SK-N-SH treated with all-trans-retinoic acid at 6 μM for 48 hours (cell line): ENCODE data around the gene IP6K3.

Source experiments
- ATAC-seq: fragments of 200-7000 bp; cut with Tn5 transposase; 3 replicates; pipeline ENCODE4 v1.9.1; 2020; ENCODE audit warnings: mild to moderate bottlenecking, moderate library complexity
- ARNTL ChIP-seq: fragments of 450-650 bp; formaldehyde crosslinking; IDR thresholded peaks from 2 replicates; pipeline ENCODE4 v1.5.0; 2020; ENCODE audit warnings: low read depth, mild to moderate bottlenecking, moderate library complexity, borderline replicate concordance
- BACH2 ChIP-seq: fragments of 250-450 bp; sonication (Bioruptor Pico); IDR thresholded peaks from 2 replicates; pipeline ENCODE4 v1.9.0; 2021; ENCODE audit warnings: mild to moderate bottlenecking, borderline replicate concordance
- CREB5 ChIP-seq: fragments of 250-450 bp; sonication (Bioruptor Pico); IDR thresholded peaks from 2 replicates; pipeline ENCODE4 v1.5.1; 2020; ENCODE audit warnings: low read depth, mild to moderate bottlenecking, moderate library complexity
- CSDC2 ChIP-seq: fragments of 250-450 bp; sonication (Bioruptor Pico); IDR thresholded peaks from 2 replicates; pipeline ENCODE4 v1.5.0; 2020; ENCODE audit warnings: mild to moderate bottlenecking, moderate library complexity
- GLIS3 ChIP-seq: fragments of 250-450 bp; sonication (Bioruptor Pico); IDR thresholded peaks from 2 replicates; pipeline ENCODE4 v1.5.0; 2020; ENCODE audit warnings: mild to moderate bottlenecking, moderate library complexity
- OSR1 ChIP-seq: fragments of 250-450 bp; sonication (Bioruptor Pico); IDR thresholded peaks from 2 replicates; pipeline ENCODE4 v1.8.0; 2022; ENCODE audit warnings: moderate library complexity, mild to moderate bottlenecking, inconsistent platforms
- PPARA ChIP-seq: fragments of 250-450 bp; sonication (Bioruptor Pico); IDR thresholded peaks from 2 replicates; pipeline ENCODE4 v1.5.0; 2020; ENCODE audit warnings: mild to moderate bottlenecking, borderline replicate concordance
- RARB ChIP-seq: fragments of 250-450 bp; sonication (Bioruptor Pico); IDR thresholded peaks from 2 replicates; pipeline ENCODE4 v1.8.0; 2021; ENCODE audit warnings: mild to moderate bottlenecking, moderate library complexity
- SNAI2 ChIP-seq: fragments of 250-450 bp; sonication (Bioruptor Pico); IDR thresholded peaks from 2 replicates; pipeline ENCODE4 v1.5.0; 2020; ENCODE audit warnings: mild to moderate bottlenecking, moderate library complexity
- TCF4 ChIP-seq: fragments of 250-450 bp; sonication (Bioruptor Pico); IDR thresholded peaks from 2 replicates; pipeline ENCODE4 v1.8.0; 2021; ENCODE audit warnings: mild to moderate bottlenecking, moderate library complexity, borderline replicate concordance
- TOX ChIP-seq: fragments of 250-450 bp; sonication (Bioruptor Pico); IDR thresholded peaks from 2 replicates; pipeline ENCODE4 v1.8.0; 2021; ENCODE audit warnings: mild to moderate bottlenecking, moderate library complexity, borderline replicate concordance
- TSHZ2 ChIP-seq: fragments of 250-450 bp; sonication (Bioruptor Pico); IDR thresholded peaks from 2 replicates; pipeline ENCODE4 v1.5.0; 2020; ENCODE audit warnings: mild to moderate bottlenecking, moderate library complexity
- ZC3H10 ChIP-seq: fragments of 250-450 bp; sonication (Bioruptor Pico); IDR thresholded peaks from 2 replicates; pipeline ENCODE4 v1.5.1; 2021; ENCODE audit warnings: mild to moderate bottlenecking, moderate library complexity
- ZFP3 ChIP-seq: fragments of 250-450 bp; sonication (Bioruptor Pico); IDR thresholded peaks from 2 replicates; pipeline ENCODE4 v1.5.0; 2020; ENCODE audit warnings: mild to moderate bottlenecking, moderate library complexity
- ZFP30 ChIP-seq: fragments of 450-650 bp; formaldehyde crosslinking; IDR thresholded peaks from 2 replicates; pipeline ENCODE4 v1.5.0; 2022; ENCODE audit warnings: mild to moderate bottlenecking, moderate library complexity
- ZNF565 ChIP-seq: fragments of 450-650 bp; formaldehyde crosslinking; conservative IDR thresholded peaks from 2 replicates; pipeline ENCODE4 v1.5.0; 2020; ENCODE audit warnings: low read depth, mild to moderate bottlenecking, moderate library complexity
- ZNF8 ChIP-seq: fragments of 450-650 bp; formaldehyde crosslinking; IDR thresholded peaks from 2 replicates; pipeline ENCODE4 v1.5.0; 2020; ENCODE audit warnings: mild to moderate bottlenecking, moderate library complexity
- TF ChIP-seq, protein P1 (sequence below): fragments of 250-450 bp; sonication (Bioruptor Pico); IDR thresholded peaks from 2 replicates; pipeline ENCODE4 v1.8.0; 2021; ENCODE audit warnings: low read depth, mild to moderate bottlenecking, moderate library complexity, borderline replicate concordance
- TF ChIP-seq, protein P2 (sequence below): fragments of 250-450 bp; sonication (Bioruptor Pico); IDR thresholded peaks from 2 replicates; pipeline ENCODE4 v1.8.0; 2020; ENCODE audit warnings: mild to moderate bottlenecking, moderate library complexity, borderline replicate concordance

The IP6K3 gene

DNA sequence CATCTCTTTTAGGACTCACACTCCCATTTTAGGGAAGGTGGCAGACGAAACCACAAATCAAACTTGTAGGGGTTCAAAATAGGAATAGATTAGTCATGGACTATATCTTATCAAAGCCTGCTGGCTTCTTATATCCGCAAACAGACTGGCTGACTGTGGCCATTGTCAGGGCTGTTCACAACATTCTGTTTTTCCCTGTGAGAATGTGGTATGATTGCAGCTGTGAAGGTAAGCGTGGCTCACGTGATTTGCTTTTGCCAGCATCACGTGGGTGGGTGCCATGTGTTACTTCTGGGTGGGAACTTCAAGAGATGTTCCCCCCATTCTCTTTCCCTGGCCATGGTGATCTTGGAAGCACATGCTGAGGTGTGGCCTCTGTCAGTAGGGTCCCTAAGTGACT is 5.9 kb downstream of the IP6K3 start:
- TF ChIP-seq ARNTL (CRISPR knock-in tag) (no peak), ZNF565 (no peak), TOX (no peak), BACH2 (CRISPR knock-in tag) (no peak), OSR1 (CRISPR knock-in tag) (no peak), ZC3H10 (no peak), GLIS3 (CRISPR knock-in tag) (no peak), ZNF8 (CRISPR knock-in tag) (no peak), CSDC2 (CRISPR knock-in tag) (no peak)

GRCh38 chr6:33740204-33740608 is 6.5 kb downstream of the IP6K3 start:
- TF ChIP-seq TCF4, result no peak
- no peak for TF ChIP-seq SNAI2 (CRISPR knock-in tag)
- TF ChIP-seq, all 23 proteins: peak for 0
- no peak for ATAC-seq

More for the DNA sequence above, 5.9 kb downstream of the IP6K3 start:
- no peak for ATAC-seq

DNA sequence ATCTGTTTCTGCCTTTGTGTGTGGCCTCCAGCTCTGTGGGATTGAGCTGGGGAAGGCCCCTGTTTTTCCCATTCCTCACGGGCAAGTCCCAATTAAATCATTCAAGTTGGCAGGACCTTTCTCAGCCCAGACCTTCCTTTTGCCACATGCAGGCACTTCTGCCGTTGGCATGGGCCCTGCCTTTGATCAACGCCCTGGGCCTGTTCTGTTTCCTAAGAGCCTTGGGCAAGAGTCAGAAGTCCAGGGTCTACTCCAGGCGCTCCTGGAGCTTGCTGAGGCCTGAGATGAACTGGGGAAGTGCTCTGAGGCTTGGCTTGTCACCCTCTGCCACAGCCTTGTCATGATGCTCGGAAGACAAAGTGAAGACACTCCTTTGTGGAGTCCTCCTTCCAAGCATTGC is 7.1 kb downstream of the IP6K3 start:
- no peak for TF ChIP-seq RARB (CRISPR knock-in tag)
- TF ChIP-seq ZFP30, result no peak
- TF ChIP-seq PPARA (CRISPR knock-in tag), result no peak
- TF ChIP-seq ZNF565, result no peak
- no peak for TF ChIP-seq ZFP3 (CRISPR knock-in tag)
- TF ChIP-seq, protein P1, sequence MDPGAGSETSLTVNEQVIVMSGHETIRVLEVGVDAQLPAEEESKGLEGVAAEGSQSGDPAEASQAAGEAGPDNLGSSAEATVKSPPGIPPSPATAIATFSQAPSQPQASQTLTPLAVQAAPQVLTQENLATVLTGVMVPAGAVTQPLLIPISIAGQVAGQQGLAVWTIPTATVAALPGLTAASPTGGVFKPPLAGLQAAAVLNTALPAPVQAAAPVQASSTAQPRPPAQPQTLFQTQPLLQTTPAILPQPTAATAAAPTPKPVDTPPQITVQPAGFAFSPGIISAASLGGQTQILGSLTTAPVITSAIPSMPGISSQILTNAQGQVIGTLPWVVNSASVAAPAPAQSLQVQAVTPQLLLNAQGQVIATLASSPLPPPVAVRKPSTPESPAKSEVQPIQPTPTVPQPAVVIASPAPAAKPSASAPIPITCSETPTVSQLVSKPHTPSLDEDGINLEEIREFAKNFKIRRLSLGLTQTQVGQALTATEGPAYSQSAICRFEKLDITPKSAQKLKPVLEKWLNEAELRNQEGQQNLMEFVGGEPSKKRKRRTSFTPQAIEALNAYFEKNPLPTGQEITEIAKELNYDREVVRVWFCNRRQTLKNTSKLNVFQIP (CRISPR knock-in tag), result no peak
- TF ChIP-seq, protein P2, sequence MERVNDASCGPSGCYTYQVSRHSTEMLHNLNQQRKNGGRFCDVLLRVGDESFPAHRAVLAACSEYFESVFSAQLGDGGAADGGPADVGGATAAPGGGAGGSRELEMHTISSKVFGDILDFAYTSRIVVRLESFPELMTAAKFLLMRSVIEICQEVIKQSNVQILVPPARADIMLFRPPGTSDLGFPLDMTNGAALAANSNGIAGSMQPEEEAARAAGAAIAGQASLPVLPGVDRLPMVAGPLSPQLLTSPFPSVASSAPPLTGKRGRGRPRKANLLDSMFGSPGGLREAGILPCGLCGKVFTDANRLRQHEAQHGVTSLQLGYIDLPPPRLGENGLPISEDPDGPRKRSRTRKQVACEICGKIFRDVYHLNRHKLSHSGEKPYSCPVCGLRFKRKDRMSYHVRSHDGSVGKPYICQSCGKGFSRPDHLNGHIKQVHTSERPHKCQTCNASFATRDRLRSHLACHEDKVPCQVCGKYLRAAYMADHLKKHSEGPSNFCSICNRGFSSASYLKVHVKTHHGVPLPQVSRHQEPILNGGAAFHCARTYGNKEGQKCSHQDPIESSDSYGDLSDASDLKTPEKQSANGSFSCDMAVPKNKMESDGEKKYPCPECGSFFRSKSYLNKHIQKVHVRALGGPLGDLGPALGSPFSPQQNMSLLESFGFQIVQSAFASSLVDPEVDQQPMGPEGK, result no peak
- TF ChIP-seq TOX, result no peak
- no peak for TF ChIP-seq CREB5 (CRISPR knock-in tag)
- no peak for TF ChIP-seq SNAI2 (CRISPR knock-in tag)
- no peak for TF ChIP-seq TSHZ2 (CRISPR knock-in tag)
- no peak for TF ChIP-seq CSDC2 (CRISPR knock-in tag)
- no peak for ATAC-seq

- TF ChIP-seq ZNF8 (CRISPR knock-in tag) (no peak), ZFP30 (no peak), OSR1 (CRISPR knock-in tag) (no peak), BACH2 (CRISPR knock-in tag) (no peak), CSDC2 (CRISPR knock-in tag) (no peak)
- TF ChIP-seq, protein P1 (CRISPR knock-in tag), result no peak
- ATAC-seq, result no peak
Measured at GRCh38 chr6:33738879-33739278, 7.8 kb downstream of the IP6K3 start.
